Prostate gland (tissue), 2 donors: Measurements from ENCODE around the gene SETD2. TPM values are rescaled to one million over a fixed set of nuclear protein-coding genes. Genes with fewer than 3 reads are reported as not detected.

Experiments used
- DNase-seq: peaks from one replicate; pipeline ENCODE4 v3.0.0-alpha.2; 2019; ENCODE audit warnings: low spot score
- H3K27ac ChIP-seq, 2 donors: fragments of 200-600 bp; sonication (generic); 2 replicates each; pipeline ENCODE4 v1.5.1; 2017 to 2019
- H3K27me3 ChIP-seq: fragments of 200-600 bp; sonication (generic); replicated peaks from 2 replicates; pipeline ENCODE4 v1.5.1; 2019; ENCODE audit not compliant: insufficient read depth
- H3K36me3 ChIP-seq, 2 donors: fragments of 200-600 bp; sonication (generic); 1 replicate in 1 of 2; 2 replicates in 1 of 2; pipeline versions ENCODE4 v1.5.1 to v1.8.1; 2017 to 2019
- H3K4me1 ChIP-seq: fragments of 200-600 bp; sonication (generic); replicated peaks from 2 replicates; pipeline ENCODE4 v1.5.1; 2019
- H3K4me3 ChIP-seq, 2 donors: fragments of 200-600 bp; sonication (generic); 2 replicates each; pipeline ENCODE4 v1.5.1; 2017 to 2019
- H3K9me3 ChIP-seq: fragments of 200-600 bp; sonication (generic); 2 replicates; pipeline ENCODE4 v1.5.1; 2017
- CTCF ChIP-seq, 4 experiments: fragments of 200-600 bp in 2 of 4; fragments of 450-650 bp in 2 of 4; sonication (generic) in 2 of 4; IDR thresholded peaks; 1 replicate in 3 of 4; 2 replicates in 1 of 4; pipeline ENCODE4 v1.5.1; 2016 to 2019; ENCODE audit warnings: antibody characterized with exemption in 4 of 4, mild to moderate bottlenecking in 2 of 4, moderate library complexity in 2 of 4
- POLR2A ChIP-seq: fragments of 450-650 bp; IDR thresholded peaks from one replicate; pipeline ENCODE4 v1.6.1; 2016; ENCODE audit warnings: antibody characterized with exemption, mild to moderate bottlenecking
- POLR2AphosphoS5 ChIP-seq: sonication (generic); formaldehyde crosslinking; IDR thresholded peaks from one replicate; pipeline ENCODE4 v1.6.1; 2017; ENCODE audit warnings: antibody characterized with exemption
- WGBS: methylation state at CpG from one replicate; pipeline ENCODE4 v1.1.5; 2018; 5-methylcytosine and 5-hydroxymethylcytosine counted together
- intact Hi-C: fragments of 100-400 bp; cut with DNase I; formaldehyde crosslinking; loops from one replicate; pipeline ENCODE4 v1.14.2; 2022
- total RNA-seq, 2 donors: library from RNA; depleted of rRNA; stranded (reverse); fragments of >200 nt; gene quantifications; one replicate each; pipeline ENCODE4 v1.1.0, GENCODE V29; 2016

Gene SETD2
- total RNA-seq, 2 donors from 2014 or later, result 49.8 to 56.2 TPM

GRCh38 chr3:47010910-47011309 lies 153.0 kb downstream of the SETD2 start:
- DNase-seq, result no peak
- no peak for TF ChIP-seq POLR2AphosphoS5
- no peak for TF ChIP-seq POLR2A
- no peak for TF ChIP-seq CTCF (IDR thresholded peaks at IDR 0.05)
- Histone ChIP-seq H3K9me3 (no peaks in the 10 kb centered on the region), H3K4me3 (no peak overlapping the region), H3K27ac (no peak overlapping the region), H3K27me3 (no peaks in the 10 kb centered on the region), H3K4me1 (no peaks in the 10 kb centered on the region), H3K36me3 (no peaks in the 10 kb centered on the region)
- 90% methylated on average over 5 of the region's 5 CpGs for WGBS
- intact Hi-C loops, result loop anchor here (10.0 kb wide), 1 partner anchor 154 kb away; the partner anchor contains the start of gene SETD2

- TF ChIP-seq POLR2AphosphoS5 (no peak), CTCF (IDR thresholded peaks at IDR 0.05) (no peak), POLR2A (no peak)
- H3K27me3 ChIP-seq, result no peaks in the 10 kb centered on the region
- H3K36me3 ChIP-seq, result no peaks in the 10 kb centered on the region
- H3K9me3 ChIP-seq, result no peaks in the 10 kb centered on the region
- intact Hi-C loops, result loop anchor here (10.0 kb wide), 1 partner anchor 155 kb away; the partner anchor contains the start of gene SETD2
- H3K4me3 ChIP-seq, result peak overlapping the region; percentile 36 to 48
- H3K4me1 ChIP-seq, result no peaks in the 10 kb centered on the region
- no peak for DNase-seq
- WGBS, result 67% methylated on average over 22 of the region's 23 CpGs
- H3K27ac ChIP-seq, result peak overlapping the region; percentile 70 to 80
Measured at GRCh38 chr3:47010111-47010712, 153.7 kb downstream of the SETD2 start.

GRCh38 chr3:47009225-47010110 lies 154.4 kb downstream of the SETD2 start:
- H3K36me3 ChIP-seq, result no peaks in the 10 kb centered on the region
- H3K4me1 ChIP-seq, result no peaks in the 10 kb centered on the region
- 7% methylated on average over 67 of the region's 85 CpGs for WGBS
- intact Hi-C loops, result loop anchor here (1.0 to 10.0 kb wide), 4 partner anchors 142 to 315 kb away; partner anchors contain the start of genes KIF9, KLHL18 and SETD2
- DNase-seq, result peak; percentile 84
- TF ChIP-seq POLR2AphosphoS5 (peak; percentile 92), POLR2A (peak; percentile 74), CTCF (IDR thresholded peaks at IDR 0.05) (peak in 1 of 4 experiments; percentile 18)
- peak overlapping the region; percentile 36 to 48 for H3K4me3 ChIP-seq
- H3K9me3 ChIP-seq, result no peaks in the 10 kb centered on the region
- H3K27ac ChIP-seq, result peak overlapping the region; percentile 70 to 80
- H3K27me3 ChIP-seq, result no peaks in the 10 kb centered on the region

- intact Hi-C loops, result loop anchor here (1.0 to 10.0 kb wide), 3 partner anchors 142 to 316 kb away; partner anchors contain the start of genes KIF9 and KLHL18
- Histone ChIP-seq H3K9me3 (no peaks in the 10 kb centered on the region), H3K27ac (peak overlapping the region; percentile 70 to 80), H3K4me3 (peak overlapping the region; percentile 36 to 48), H3K4me1 (no peaks in the 10 kb centered on the region), H3K27me3 (no peaks in the 10 kb centered on the region), H3K36me3 (no peaks in the 10 kb centered on the region)
- no peak for DNase-seq
- 29% methylated on average over 23 of the region's 23 CpGs for whole genome bisulfite sequencing
- TF ChIP-seq POLR2AphosphoS5, result no peak
- TF ChIP-seq CTCF (IDR thresholded peaks at IDR 0.05), result no peak
- TF ChIP-seq POLR2A, result no peak
Measured at GRCh38 chr3:47008851-47009224, 155.1 kb downstream of the SETD2 start.
